HG03342 (cell line): ENCODE measurements around the gene TMEM178A.

ENCODE experiments used
- ATAC-seq: cut with Tn5 transposase; IDR thresholded peaks from one replicate; pipeline ENCODE4 v1.9.1; 2021; ENCODE audit warnings: mild to moderate bottlenecking, moderate library complexity; ENCODE audit not compliant: unreplicated experiment

Gene TMEM178A

DNA sequence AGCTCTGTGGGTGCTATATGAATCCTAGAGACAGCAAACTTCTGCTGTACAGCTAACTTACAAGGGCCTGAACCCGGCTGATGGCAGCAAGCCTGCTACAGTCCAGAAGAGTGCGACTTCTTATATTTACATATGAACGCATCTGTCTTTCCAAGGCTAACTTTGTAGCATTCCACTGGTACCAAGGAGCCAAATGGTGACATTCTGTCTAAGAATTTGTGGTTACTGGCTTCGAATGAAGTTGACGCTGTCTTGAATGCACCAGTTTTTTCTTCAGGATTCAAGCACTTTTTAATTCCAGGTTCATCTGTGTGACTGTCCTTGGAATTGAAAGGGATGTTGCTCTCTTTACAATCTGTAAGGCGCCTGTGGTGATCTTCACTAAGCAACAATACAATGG lies 70.9 kb downstream of the TMEM178A start:
- ATAC-seq, result no peak

GRCh38 chr2:39737661-39738060 lies 71.9 kb downstream of the TMEM178A start:
- no peak for ATAC-seq

DNA sequence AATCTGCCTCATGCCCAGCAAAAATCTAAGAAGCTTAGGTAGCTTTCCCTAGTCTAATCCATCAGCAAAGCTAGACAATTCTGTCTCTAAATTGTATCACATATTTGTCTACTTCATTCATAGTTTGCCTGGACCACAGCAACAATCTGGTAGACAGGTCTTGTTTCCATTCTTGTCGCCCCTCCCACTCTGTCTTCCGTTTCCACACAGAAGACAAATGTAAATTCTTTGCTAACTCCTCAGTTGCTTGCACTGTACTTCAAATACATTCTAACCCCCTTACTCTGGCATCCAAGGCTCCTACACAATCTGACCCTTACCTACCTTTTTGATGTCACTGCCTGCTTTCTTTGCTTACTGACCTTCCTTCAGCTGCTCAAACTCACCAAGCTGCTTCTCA lies 73.2 kb downstream of the TMEM178A start:
- ATAC-seq, result no peak

- ATAC-seq, result no peak
Observed at GRCh38 chr2:39739386-39739785, 73.7 kb downstream of the TMEM178A start.

- ATAC-seq, result no peak
Observed at GRCh38 chr2:39741871-39742270, 76.2 kb downstream of the TMEM178A start.

DNA sequence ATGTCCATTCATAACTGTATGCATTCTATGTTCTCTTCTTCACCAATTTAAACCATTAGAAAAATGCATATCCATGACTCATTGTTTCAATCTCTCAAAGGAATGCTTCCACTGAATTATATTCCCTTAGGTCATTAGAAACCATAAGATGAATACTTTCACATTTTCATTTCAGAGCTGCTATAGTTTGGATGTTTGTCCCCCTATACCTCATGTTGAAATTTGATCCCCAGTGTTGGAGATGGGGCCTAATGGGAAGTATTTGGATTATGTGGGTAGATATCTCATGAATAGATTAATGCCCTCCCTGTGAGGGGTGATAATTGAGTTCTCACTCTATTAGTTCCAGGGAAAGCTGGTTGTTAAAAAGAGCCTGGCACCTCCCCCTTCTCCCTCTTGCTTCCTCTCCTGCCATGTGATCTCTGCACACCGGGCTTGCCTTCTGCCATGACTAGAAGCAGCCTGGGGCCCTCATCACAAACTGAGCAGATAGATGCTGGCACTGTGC lies 77.6 kb downstream of the TMEM178A start:
- ATAC-seq, result no peak

DNA sequence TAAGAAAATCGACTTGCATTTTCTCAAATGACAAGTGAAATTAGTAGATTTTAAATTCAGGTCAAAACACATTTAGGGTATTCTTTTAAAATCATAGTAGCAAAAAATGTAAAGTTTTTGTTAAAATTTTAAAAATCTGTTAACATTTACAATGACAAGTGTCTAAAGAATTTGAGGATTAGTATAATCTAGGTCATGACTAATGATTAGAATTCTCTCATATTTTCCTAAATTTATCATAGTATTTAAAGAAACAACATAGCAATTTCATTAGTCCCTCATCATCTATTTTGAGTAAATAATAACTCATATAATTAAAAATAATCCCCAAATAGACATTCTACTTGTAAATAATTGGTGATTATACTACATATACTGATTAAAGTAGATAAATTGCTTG lies 89.7 kb downstream of the TMEM178A start:
- no peak for ATAC-seq

DNA sequence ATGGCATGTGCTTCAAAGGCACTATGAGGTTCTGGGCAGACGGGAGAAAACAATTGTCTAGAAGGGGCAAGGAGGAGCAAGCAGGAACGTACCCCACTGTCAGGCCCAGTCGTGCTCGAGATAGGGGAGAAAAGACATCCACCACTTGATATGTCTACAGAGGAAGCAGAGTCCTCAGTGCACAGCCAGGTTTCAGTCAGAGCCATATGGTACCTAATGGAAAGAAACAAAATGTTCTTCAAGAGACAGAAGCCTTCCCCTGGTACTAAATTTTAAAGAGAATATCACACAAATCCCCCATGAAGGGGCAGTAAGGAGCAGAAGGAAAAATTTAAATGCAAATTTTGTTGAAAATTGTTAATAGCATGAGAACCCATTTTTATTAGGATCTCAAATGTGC lies 91.4 kb downstream of the TMEM178A start:
- ATAC-seq, result no peak

DNA sequence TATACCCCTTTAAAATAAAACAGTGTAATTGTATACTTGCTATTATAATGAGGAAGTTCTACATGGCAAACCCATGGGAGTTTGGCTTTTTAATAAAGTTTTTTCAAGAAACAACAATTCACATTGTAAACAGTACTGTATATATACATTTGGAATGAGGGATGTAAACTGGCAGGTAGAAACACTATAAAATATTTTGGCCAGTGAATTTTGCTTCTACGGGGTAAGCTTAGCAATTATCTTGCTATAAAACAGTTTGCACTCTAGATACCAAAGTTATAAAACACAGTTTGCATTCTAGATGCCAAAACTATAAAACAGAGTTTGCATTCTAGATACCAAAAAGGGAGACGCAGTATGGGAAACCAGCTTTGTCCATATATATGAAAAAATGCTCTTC lies 96.7 kb downstream of the TMEM178A start:
- no peak for ATAC-seq
